GM23338 (cell line): ENCODE results near the gene FUT7. TPM values are rescaled to one million over a fixed set of nuclear protein-coding genes. Genes with fewer than 3 reads are reported as not detected.

Experiments used
- ATAC-seq: fragments of 200-7000 bp; cut with Tn5 transposase; 3 replicates; pipeline ENCODE4 v1.9.1; 2020
- DNase-seq: peaks from one replicate; pipeline ENCODE4 v3.0.0-alpha.2; 2015; ENCODE audit warnings: low spot score
- H2AFZ ChIP-seq: fragments of 200-600 bp; sonication (generic); 2 replicates; pipeline ENCODE4 v1.8.0; 2016; ENCODE audit warnings: antibody characterized with exemption, mild to moderate bottlenecking, moderate library complexity
- H3F3A ChIP-seq: fragments of 200-600 bp; sonication (generic); replicated peaks from 2 replicates; pipeline ENCODE4 v1.8.0; 2017; ENCODE audit warnings: antibody characterized with exemption, mixed run types, low read depth
- H3K27ac ChIP-seq: fragments of 200-600 bp; sonication (generic); 2 replicates; pipeline ENCODE4 v1.6.1; 2016; ENCODE audit warnings: low read depth
- H3K27me3 ChIP-seq: fragments of 200-600 bp; sonication (generic); 2 replicates; pipeline ENCODE4 v1.8.0; 2016; ENCODE audit warnings: mild to moderate bottlenecking, mixed run types, moderate library complexity; ENCODE audit not compliant: insufficient read depth
- H3K36me3 ChIP-seq: fragments of 200-600 bp; sonication (generic); 2 replicates; pipeline ENCODE4 v1.8.0; 2016; ENCODE audit warnings: mild to moderate bottlenecking; ENCODE audit not compliant: insufficient read depth
- H3K4me1 ChIP-seq: fragments of 200-600 bp; sonication (generic); 2 replicates; pipeline ENCODE4 v1.8.0; 2016; ENCODE audit warnings: mild to moderate bottlenecking, moderate library complexity; ENCODE audit not compliant: insufficient read depth
- H3K4me2 ChIP-seq: fragments of 200-600 bp; sonication (generic); 2 replicates; pipeline ENCODE4 v1.7.1; 2017; ENCODE audit warnings: mixed run types
- H3K4me3 ChIP-seq: fragments of 200-600 bp; sonication (generic); 2 replicates; pipeline ENCODE4 v1.6.1; 2016; ENCODE audit warnings: mixed run types
- H3K79me2 ChIP-seq: fragments of 200-600 bp; sonication (generic); replicated peaks from 2 replicates; pipeline ENCODE4 v1.8.0; 2017; ENCODE audit warnings: mild to moderate bottlenecking; ENCODE audit not compliant: insufficient read depth
- H3K9me2 ChIP-seq: fragments of 200-600 bp; sonication (generic); 2 replicates; pipeline ENCODE4 v1.8.0; 2017; ENCODE audit not compliant: insufficient read depth
- H4K20me1 ChIP-seq: fragments of 200-600 bp; sonication (generic); replicated peaks from 2 replicates; pipeline ENCODE4 v1.8.0; 2017; ENCODE audit warnings: mild to moderate bottlenecking; ENCODE audit not compliant: insufficient read depth
- H3K27ac Mint-ChIP-seq: 2 replicates; pipeline ENCODE4 v1.8.0; 2020; ENCODE audit warnings: inconsistent platforms, mild to moderate bottlenecking, moderate library complexity, mixed read lengths
- H3K27me3 Mint-ChIP-seq: 3 replicates; pipeline ENCODE4 v1.8.0; 2022; ENCODE audit warnings: low read depth, mild to moderate bottlenecking, moderate library complexity, mixed read lengths, inconsistent platforms; ENCODE audit not compliant: insufficient read depth, poor library complexity
- H3K36me3 Mint-ChIP-seq: 3 replicates; pipeline ENCODE4 v1.8.0; 2021; ENCODE audit warnings: low read depth, mild to moderate bottlenecking, inconsistent platforms, moderate library complexity, mixed read lengths
- H3K4me1 Mint-ChIP-seq: 3 replicates; pipeline ENCODE4 v1.8.0; 2020; ENCODE audit warnings: mild to moderate bottlenecking, inconsistent platforms, mixed read lengths
- H3K4me3 Mint-ChIP-seq: 3 replicates; pipeline ENCODE4 v1.8.0; 2021; ENCODE audit warnings: moderate library complexity, mild to moderate bottlenecking, inconsistent platforms, mixed read lengths
- H3K9me3 Mint-ChIP-seq: 3 replicates; pipeline ENCODE4 v1.8.0; 2020; ENCODE audit warnings: moderate library complexity, mild to moderate bottlenecking, inconsistent platforms, mixed read lengths
- CREB1 ChIP-seq: fragments of 250-450 bp; sonication (Bioruptor Pico); IDR thresholded peaks from 2 replicates; pipeline ENCODE4 v1.5.0; 2020; ENCODE audit warnings: low read depth, mild to moderate bottlenecking, moderate library complexity
- CTCF ChIP-seq, 2 experiments: fragments of 200-600 bp in 1 of 2; sonication (generic) in 1 of 2; conservative IDR thresholded peaks; 2 replicates each; pipeline versions ENCODE4 v1.5.1 to v1.6.1; 2016 to 2017; ENCODE audit warnings: antibody characterized with exemption in 2 of 2, low read depth in 2 of 2, mild to moderate bottlenecking in 2 of 2, moderate library complexity in 1 of 2
- ETS1 ChIP-seq: IDR thresholded peaks from 2 replicates; pipeline ENCODE4 v1.6.1; 2016; ENCODE audit warnings: antibody characterized with exemption
- EZH2 ChIP-seq: fragments of 200-600 bp; sonication (generic); IDR thresholded peaks from one replicate; pipeline ENCODE4 v1.8.0; 2017; ENCODE audit warnings: antibody characterized with exemption, mild to moderate bottlenecking, low read depth; ENCODE audit not compliant: unreplicated experiment
- EZH2phosphoT487 ChIP-seq: fragments of 200-600 bp; sonication (generic); IDR thresholded peaks from one replicate; pipeline ENCODE4 v1.8.1; 2018; ENCODE audit warnings: antibody characterized with exemption; ENCODE audit not compliant: unreplicated experiment
- JUNB ChIP-seq: IDR thresholded peaks from one replicate; pipeline ENCODE4 v1.6.1; 2016; ENCODE audit warnings: antibody characterized with exemption; ENCODE audit not compliant: unreplicated experiment
- NANOG ChIP-seq: IDR thresholded peaks from 2 replicates; pipeline ENCODE4 v1.6.1; 2016; ENCODE audit warnings: antibody characterized with exemption, borderline replicate concordance
- POLR2AphosphoS5 ChIP-seq: IDR thresholded peaks from 2 replicates; pipeline ENCODE4 v1.6.1; 2016; ENCODE audit warnings: antibody characterized with exemption, low read depth
- STAT1 ChIP-seq: IDR thresholded peaks from one replicate; pipeline ENCODE4 v1.6.1; 2016; ENCODE audit warnings: antibody characterized with exemption; ENCODE audit not compliant: unreplicated experiment
- ZNF114 ChIP-seq: fragments of 250-450 bp; sonication (Bioruptor Pico); IDR thresholded peaks from 2 replicates; pipeline ENCODE4 v1.5.0; 2020; ENCODE audit warnings: mild to moderate bottlenecking, moderate library complexity
- ZNF331 ChIP-seq: fragments of 250-450 bp; sonication (Bioruptor Pico); IDR thresholded peaks from 2 replicates; pipeline ENCODE4 v1.5.0; 2020; ENCODE audit warnings: low read depth, mild to moderate bottlenecking, moderate library complexity
- polyA plus RNA-seq: library from polyadenylated mRNA; unstranded; fragments of >200 nt; fragmentation: Nextera tagmentation; extraction: Ambion mirVana; gene quantifications from 2 replicates; pipeline ENCODE4 v1.2.1, GENCODE V29; 2016
- total RNA-seq: library from RNA; depleted of rRNA; stranded (reverse); fragments of >200 nt; shearing (Covaris generic); gene quantifications from 2 replicates; pipeline ENCODE4 v1.2.3, GENCODE V29; 2014
- TF ChIP-seq, protein P1 (sequence below): IDR thresholded peaks from one replicate; pipeline ENCODE4 v1.6.1; 2018; ENCODE audit warnings: antibody characterized with exemption; ENCODE audit not compliant: unreplicated experiment

FUT7 gene
- total and polyA plus RNA-seq, 2 experiments from 2014 or later: not detected

DNA sequence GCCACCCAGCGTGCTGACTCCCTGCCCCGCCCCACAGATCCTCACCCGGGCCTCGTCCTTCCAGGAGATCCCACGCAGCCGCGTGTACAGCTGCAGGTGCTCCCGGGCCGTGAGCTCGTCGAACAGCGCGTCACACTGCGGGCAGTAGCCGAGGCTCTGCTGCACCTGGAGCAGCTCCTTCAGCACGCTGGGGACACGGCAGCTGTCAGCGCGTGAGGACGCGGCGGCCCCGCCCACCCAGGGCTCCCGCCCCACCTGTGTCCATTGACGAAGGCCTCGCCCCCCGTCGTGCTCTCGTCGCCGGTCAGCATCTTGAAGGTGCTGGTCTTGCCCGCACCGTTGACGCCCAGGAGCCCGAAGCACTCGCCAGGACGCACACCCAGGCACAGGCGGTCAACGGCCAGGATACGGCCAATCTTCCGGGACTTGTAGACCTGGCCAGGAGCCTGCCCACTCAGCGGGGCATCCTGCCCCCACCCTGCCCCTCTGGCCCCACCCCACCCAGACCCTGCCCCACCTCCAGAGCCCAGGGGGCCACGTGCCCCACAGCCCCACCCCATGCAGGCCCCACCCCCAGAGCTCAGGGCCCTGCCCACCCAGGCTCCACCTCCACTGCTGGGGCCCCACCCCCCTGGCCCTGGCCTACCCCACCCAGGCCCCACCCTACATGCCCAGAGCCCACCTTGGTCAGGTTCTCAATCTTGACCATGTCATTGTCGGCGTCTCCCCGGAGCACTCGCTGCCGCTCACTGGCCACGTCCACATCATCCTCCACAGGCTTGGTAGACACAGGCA lies 21.8 kb downstream of the FUT7 start (continued):
- TF ChIP-seq ETS1 (no peak), CTCF (conservative IDR thresholded peaks at IDR 0.05; ENCODE audit: low read depth in 2 of 2) (no peak), ZNF114 (CRISPR knock-in tag) (no peak), NANOG (no peak), EZH2phosphoT487 (no peak), ZNF331 (CRISPR knock-in tag) (no peak), POLR2AphosphoS5 (no peak), JUNB (no peak), STAT1 (no peak)

- H3F3A ChIP-seq: no peaks in the 10 kb centered on the region
- H3K4me1 ChIP-seq: no peaks in the 10 kb centered on the region
- no peak for DNase-seq
- no peak for ATAC-seq
- H3K36me3 ChIP-seq: no peaks in the 10 kb centered on the region
- peaks cover 3% of the 10 kb centered on the region for H3K27me3 Mint-ChIP-seq
- H3K79me2 ChIP-seq: no peaks in the 10 kb centered on the region
- no peak overlapping the region for H3K4me2 ChIP-seq
- H3K27ac ChIP-seq: no peak overlapping the region
- H3K9me2 ChIP-seq: no peaks in the 10 kb centered on the region
- peaks cover 19% of the 10 kb centered on the region for H3K9me3 Mint-ChIP-seq
- no peak overlapping the region for H3K4me3 Mint-ChIP-seq
- H4K20me1 ChIP-seq: no peaks in the 10 kb centered on the region
- H3K27me3 ChIP-seq: no peaks in the 10 kb centered on the region
- H3K4me3 ChIP-seq: no peak overlapping the region
- no peak overlapping the region for H3K27ac Mint-ChIP-seq
- no peaks in the 10 kb centered on the region for H3K4me1 Mint-ChIP-seq
- H3K36me3 Mint-ChIP-seq: peaks cover 6% of the 10 kb centered on the region; the same call in 2 of the 3 replicates
- H2AFZ ChIP-seq: no peak overlapping the region
- TF ChIP-seq EZH2 (no peak), ZNF114 (CRISPR knock-in tag) (no peak), JUNB (no peak), CREB1 (no peak), NANOG (no peak), CTCF (conservative IDR thresholded peaks at IDR 0.05; ENCODE audit: low read depth in 2 of 2) (no peak), ETS1 (no peak), POLR2AphosphoS5 (no peak), STAT1 (no peak), EZH2phosphoT487 (no peak), ZNF331 (CRISPR knock-in tag) (no peak)
- TF ChIP-seq, protein P1, sequence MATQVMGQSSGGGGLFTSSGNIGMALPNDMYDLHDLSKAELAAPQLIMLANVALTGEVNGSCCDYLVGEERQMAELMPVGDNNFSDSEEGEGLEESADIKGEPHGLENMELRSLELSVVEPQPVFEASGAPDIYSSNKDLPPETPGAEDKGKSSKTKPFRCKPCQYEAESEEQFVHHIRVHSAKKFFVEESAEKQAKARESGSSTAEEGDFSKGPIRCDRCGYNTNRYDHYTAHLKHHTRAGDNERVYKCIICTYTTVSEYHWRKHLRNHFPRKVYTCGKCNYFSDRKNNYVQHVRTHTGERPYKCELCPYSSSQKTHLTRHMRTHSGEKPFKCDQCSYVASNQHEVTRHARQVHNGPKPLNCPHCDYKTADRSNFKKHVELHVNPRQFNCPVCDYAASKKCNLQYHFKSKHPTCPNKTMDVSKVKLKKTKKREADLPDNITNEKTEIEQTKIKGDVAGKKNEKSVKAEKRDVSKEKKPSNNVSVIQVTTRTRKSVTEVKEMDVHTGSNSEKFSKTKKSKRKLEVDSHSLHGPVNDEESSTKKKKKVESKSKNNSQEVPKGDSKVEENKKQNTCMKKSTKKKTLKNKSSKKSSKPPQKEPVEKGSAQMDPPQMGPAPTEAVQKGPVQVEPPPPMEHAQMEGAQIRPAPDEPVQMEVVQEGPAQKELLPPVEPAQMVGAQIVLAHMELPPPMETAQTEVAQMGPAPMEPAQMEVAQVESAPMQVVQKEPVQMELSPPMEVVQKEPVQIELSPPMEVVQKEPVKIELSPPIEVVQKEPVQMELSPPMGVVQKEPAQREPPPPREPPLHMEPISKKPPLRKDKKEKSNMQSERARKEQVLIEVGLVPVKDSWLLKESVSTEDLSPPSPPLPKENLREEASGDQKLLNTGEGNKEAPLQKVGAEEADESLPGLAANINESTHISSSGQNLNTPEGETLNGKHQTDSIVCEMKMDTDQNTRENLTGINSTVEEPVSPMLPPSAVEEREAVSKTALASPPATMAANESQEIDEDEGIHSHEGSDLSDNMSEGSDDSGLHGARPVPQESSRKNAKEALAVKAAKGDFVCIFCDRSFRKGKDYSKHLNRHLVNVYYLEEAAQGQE: no peak
These were observed 22.7 kb downstream of the FUT7 start for GRCh38 chr9:137009217-137009616.
